KBM-7 (cell line): ENCODE data around the gene ADAMTS2.
A peak's percentile ranks its signal among the peaks of the same experiment; 100 is the strongest.

Source experiments
- DNase-seq: peaks from one replicate; pipeline ENCODE4 v3.0.0-alpha.2; 2015
- in situ Hi-C: fragments of 300-500 bp; cut with MboI; formaldehyde crosslinking; loops from 2 replicates; pipeline ENCODE4 v1.14.3; 2020; ENCODE audit warnings: low sequenced_read_pairs, low pct_unique_long_range_greater_than_20kb, mixed read lengths

ADAMTS2 gene

GRCh38 chr5:179373101-179373934 is 28.1 kb upstream of the ADAMTS2 start:
- DNase-seq: no peak
- in situ Hi-C loops: no loop called here

DNA sequence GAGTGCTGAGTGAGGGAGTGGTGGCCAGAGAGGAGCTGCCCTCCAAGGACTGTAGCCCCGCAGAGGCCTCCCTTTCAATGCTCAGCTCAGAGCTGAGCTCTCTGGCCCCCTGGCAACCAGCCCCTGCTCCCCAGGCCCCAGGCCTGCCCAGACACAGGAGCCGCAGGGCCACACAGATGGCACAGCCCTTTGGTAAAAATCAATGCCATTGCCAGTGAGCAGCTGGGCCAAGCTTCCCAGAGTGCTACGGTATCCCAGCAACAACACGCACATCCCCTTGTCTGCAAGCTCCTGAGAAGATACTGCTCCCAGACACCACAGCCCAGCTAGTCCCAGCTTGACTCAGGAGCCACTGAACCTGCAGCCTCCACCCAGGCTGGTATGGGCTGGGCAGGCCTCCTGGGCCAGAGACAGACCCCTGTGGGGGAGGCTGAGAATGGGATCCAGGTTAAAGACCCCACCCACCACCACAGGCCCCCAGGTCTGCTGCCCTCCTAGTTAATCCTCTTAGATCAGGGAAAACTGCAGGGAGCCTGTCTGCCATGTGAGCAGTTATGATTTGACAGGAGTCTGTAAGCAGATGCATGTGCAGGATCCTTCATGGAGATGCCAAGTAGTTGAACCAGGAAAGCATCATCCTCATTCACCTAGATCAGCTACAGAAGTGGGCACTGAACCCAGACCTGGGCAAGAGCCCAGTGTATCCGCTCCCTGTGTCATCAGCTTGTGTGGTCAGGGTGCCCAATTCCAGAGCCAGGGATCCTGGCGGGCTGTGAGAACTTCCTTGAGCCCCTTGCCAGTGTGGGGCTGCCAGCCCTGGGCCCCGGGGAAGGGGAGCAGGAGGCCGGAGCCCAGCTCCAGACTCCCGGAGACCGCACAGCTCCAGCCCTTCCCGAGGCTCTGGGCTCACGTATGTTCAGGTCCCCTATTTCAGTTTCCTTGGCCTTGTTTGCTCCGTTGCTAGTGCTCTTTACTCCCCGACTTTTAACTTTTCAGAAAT is 26.7 kb upstream of the ADAMTS2 start:
- in situ Hi-C loops: no loop called here
- DNase-seq: no peak

DNA sequence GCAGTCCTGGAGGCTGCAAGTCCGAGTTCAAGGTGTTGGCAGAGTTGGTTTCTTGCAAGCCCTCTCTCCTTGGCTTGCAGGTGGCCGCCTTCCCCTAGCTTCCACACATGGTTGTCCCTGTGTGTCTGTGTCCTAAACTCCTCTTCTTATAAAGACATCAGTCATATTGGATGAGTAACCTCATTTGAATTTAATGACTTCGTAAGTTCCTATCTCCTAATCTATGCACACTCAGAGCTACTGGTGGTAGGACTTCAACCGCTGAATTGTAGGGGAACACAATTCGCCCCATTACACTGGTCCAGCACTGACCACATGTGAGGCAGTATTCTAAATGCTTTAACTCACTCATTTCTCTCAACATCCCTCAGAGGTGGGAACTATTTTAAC is 25.9 kb upstream of the ADAMTS2 start:
- no peak for DNase-seq
- in situ Hi-C loops: no loop called here

GRCh38 chr5:179370490-179371120 is 25.3 kb upstream of the ADAMTS2 start:
- in situ Hi-C loops: no loop called here
- no peak for DNase-seq

DNA sequence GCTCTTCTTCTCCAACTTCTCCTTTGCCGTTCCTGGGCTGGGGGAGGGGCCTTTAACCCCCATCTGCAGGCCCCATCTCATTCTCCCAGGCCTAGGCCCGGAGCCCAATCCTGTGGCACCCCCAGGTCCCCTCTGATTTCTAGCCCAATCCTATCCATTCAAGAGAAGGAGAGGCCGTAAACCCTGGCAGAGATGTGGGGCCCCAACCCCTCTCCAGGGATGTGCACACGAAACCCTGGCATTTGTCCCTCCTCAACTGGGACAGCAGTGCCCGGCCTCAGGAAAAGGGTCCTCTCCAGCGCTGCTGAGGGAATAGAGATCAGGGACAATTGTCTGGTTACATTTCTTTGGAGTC is 24.2 kb upstream of the ADAMTS2 start:
- DNase-seq: no peak
- in situ Hi-C loops: no loop called here

DNA sequence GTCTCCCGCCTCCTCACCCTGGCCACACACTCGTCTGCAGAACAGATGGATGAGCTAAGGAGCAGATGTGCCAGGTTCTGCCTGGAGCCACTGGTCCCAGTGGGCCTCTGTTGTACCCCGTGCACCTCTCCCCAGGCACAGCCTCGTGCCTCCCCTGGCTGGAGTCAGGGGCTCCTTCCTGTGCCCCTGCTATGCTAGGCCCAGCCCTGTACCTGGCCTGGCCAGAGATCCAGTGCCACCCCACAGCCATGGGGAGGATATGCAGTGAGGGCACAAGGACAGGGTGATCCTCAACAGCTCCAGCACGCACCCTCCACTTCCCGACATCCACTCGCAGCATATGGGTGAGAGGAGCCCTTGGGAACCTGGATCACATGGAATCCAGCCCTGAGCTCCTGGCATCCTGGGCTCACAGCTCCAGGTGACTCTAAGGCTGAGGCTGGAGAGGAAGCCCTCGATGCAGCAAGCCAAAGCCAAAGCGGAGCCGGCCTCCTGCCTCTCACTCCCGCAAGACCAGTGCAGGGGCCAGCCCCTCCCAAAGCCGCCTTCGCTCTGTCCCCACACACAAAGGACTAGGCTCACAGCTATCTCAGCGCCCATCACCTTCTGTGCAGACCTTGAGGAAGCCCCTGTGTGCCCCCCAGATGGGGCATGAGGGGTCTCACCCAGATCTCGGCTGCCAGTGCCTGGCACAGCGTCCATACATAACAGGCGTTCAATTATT is 23.7 kb upstream of the ADAMTS2 start:
- no peak for DNase-seq
- in situ Hi-C loops: no loop called here

GRCh38 chr5:179368126-179368805 is 23.0 kb upstream of the ADAMTS2 start:
- in situ Hi-C loops: no loop called here

DNA sequence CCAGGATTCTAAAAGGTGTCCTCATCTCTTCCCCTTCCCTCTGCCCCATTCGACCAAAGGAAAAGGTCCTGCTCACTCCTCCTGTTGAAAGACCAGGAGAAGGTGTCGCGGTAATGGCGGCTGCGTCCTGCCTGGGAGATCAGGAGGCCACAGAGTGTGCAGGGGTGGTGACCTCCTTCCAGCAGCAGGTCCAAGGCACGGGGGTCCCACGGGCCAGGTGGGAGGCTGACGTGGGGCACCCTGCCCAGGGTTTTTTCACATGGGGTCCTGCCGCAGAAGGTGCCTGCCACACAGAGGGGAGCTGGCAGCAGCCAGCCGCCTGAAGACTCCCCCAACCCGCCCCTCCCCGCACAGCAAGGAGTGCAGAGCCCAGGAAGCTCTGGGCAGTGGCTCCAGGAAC is 22.2 kb upstream of the ADAMTS2 start:
- in situ Hi-C loops: no loop called here
- DNase-seq: no peak

More at GRCh38 chr5:179368126-179368805, 23.0 kb upstream of the ADAMTS2 start:
- no peak for DNase-seq

GRCh38 chr5:179362355-179362754 is 17.1 kb upstream of the ADAMTS2 start:
- in situ Hi-C loops: no loop called here

DNA sequence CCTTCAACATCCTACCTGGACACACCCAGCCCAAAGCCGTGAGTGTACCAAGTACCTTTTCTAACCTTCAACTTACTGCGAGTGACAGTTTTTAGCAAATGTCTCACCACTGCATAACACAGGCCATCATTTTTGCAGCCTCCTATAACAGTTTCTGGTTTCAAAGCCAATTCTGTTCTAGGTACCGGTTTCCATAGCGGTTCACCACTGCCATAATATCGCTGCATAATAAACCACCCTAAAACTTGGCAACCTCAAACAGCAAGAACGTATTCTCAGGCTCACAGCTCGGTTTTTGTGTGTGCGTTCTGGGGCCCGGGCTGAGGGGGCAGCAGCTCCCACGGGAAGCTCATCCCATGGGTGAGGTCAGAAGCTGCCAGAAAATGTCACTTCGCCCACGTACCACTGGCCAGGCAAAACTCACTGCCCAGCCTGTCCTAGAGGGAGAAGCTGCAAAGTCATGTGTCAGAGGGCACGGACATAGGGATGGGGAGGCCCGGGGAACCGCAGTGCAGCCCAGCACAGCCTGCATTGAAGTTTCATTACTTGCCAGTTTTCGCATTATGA is 15.9 kb upstream of the ADAMTS2 start:
- in situ Hi-C loops: no loop called here
- no peak for DNase-seq

More at GRCh38 chr5:179362355-179362754, 17.1 kb upstream of the ADAMTS2 start:
- no peak for DNase-seq

GRCh38 chr5:179357031-179357430 is 11.8 kb upstream of the ADAMTS2 start:
- in situ Hi-C loops: no loop called here
- no peak for DNase-seq

- in situ Hi-C loops: no loop called here
Measured at GRCh38 chr5:179355976-179356974, 11.0 kb upstream of the ADAMTS2 start.

GRCh38 chr5:179354305-179354882 is 9.1 kb upstream of the ADAMTS2 start:
- in situ Hi-C loops: no loop called here
- no peak for DNase-seq

More at GRCh38 chr5:179355976-179356974, 11.0 kb upstream of the ADAMTS2 start:
- no peak for DNase-seq

DNA sequence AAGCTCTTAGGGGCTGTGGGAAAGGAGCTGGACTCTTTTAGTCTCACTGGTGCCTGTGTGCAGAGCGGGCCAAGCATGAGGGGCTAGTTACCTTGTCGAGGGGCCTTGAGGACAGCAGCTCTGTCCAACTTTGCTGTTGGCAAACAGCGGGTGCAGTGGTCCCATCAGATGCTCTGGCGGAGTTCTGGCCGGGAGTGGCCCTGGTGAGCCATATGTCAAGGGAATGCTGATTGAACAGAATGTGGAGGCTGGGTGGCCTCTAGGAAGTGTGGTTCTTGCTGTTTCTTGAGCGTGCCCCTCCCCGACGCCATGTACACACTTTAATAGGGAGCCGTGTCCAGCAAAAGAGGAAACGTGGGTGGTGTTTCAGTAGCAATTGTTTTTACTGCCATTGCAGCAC is 3.6 kb upstream of the ADAMTS2 start:
- in situ Hi-C loops: no loop called here
- DNase-seq: peak; percentile 43

- in situ Hi-C loops: no loop called here
- no peak for DNase-seq
Measured at GRCh38 chr5:179348011-179348530, 2.8 kb upstream of the ADAMTS2 start.

GRCh38 chr5:179347581-179347980 is 2.3 kb upstream of the ADAMTS2 start:
- in situ Hi-C loops: no loop called here
- no peak for DNase-seq
